ENCODE results near the gene TNP2.
A peak's percentile ranks its signal among the peaks of the same experiment; 100 is the strongest.

TNP2 gene

GRCh38 chr16:11277607-11278337, 8.6 kb upstream of the TNP2 start:
- DNase-seq (ENCODE audit: low spot score): no peak

GRCh38 chr16:11276896-11277593, 7.9 kb upstream of the TNP2 start:
- DNase-seq (ENCODE audit: low spot score): no peak

- DNase-seq (ENCODE audit: low spot score): no peak
Observed at GRCh38 chr16:11276143-11276895, 7.2 kb upstream of the TNP2 start, which contains the start of gene PRM2. Gene PRM2, minus strand, starts transcription at chr16:11276480. Its CDS starts 110 bp downstream, at chr16:11276370.

GRCh38 chr16:11274964-11275363, 5.8 kb upstream of the TNP2 start:
- DNase-seq (ENCODE audit: low spot score): no peak

- DNase-seq (ENCODE audit: low spot score): no peak
Observed at GRCh38 chr16:11273721-11274324, 4.7 kb upstream of the TNP2 start.

- DNase-seq (ENCODE audit: low spot score): no peak
Observed at GRCh38 chr16:11272921-11273720, 4.0 kb upstream of the TNP2 start, which contains the start of gene PRM3. Gene PRM3, minus strand, starts transcription at chr16:11273629. Its CDS starts 34 bp downstream, at chr16:11273595.

GRCh38 chr16:11272484-11272883, 3.4 kb upstream of the TNP2 start:
- DNase-seq (ENCODE audit: low spot score): no peak

GRCh38 chr16:11271610-11272009, 2.5 kb upstream of the TNP2 start:
- DNase-seq (ENCODE audit: low spot score): no peak

- no peak for DNase-seq (ENCODE audit: low spot score)
Observed at GRCh38 chr16:11270602-11271162, 1.6 kb upstream of the TNP2 start.

GRCh38 chr16:11265124-11265523, 4.0 kb downstream of the TNP2 start:
- no peak for DNase-seq (ENCODE audit: low spot score)

- no peak for DNase-seq (ENCODE audit: low spot score)
Observed at GRCh38 chr16:11264155-11264832, 4.8 kb downstream of the TNP2 start.

GRCh38 chr16:11263737-11264136, 5.4 kb downstream of the TNP2 start:
- DNase-seq (ENCODE audit: low spot score): no peak

GRCh38 chr16:11262915-11263314, 6.2 kb downstream of the TNP2 start:
- DNase-seq (ENCODE audit: low spot score): no peak

GRCh38 chr16:11260596-11260966, 8.5 kb downstream of the TNP2 start:
- DNase-seq (ENCODE audit: low spot score): no peak

GRCh38 chr16:11259655-11260595, 9.2 kb downstream of the TNP2 start:
- DNase-seq (ENCODE audit: low spot score): no peak

- DNase-seq (ENCODE audit: low spot score): no peak
Observed at GRCh38 chr16:11258553-11259492, 10.3 kb downstream of the TNP2 start.

GRCh38 chr16:11257131-11257938, 11.8 kb downstream of the TNP2 start:
- peak; percentile 57 for DNase-seq (ENCODE audit: low spot score)
